Uterus (tissue), 4 donors: ENCODE data around the gene DXO. TPM values are rescaled to one million over a fixed set of nuclear protein-coding genes. Genes with fewer than 3 reads are reported as not detected.
"Not testable (repeated sequence)": the region's sequence is repeated elsewhere in the genome, so short reads cannot be mapped to it uniquely, and the experiment has no call there.

Source experiments
- DNase-seq, 2 donors: peaks; one replicate each; pipeline ENCODE4 v3.0.0-alpha.2; 2019 to 2020
- H3K27ac ChIP-seq, 2 donors: fragments of 200-600 bp; sonication (generic); 1 replicate in 1 of 2; 2 replicates in 1 of 2; pipeline ENCODE4 v1.5.1; 2016 to 2018
- H3K27me3 ChIP-seq, 2 donors: fragments of 200-600 bp; sonication (generic); one replicate each; pipeline ENCODE4 v1.5.1; 2018 to 2019; ENCODE audit warnings: control low read depth in 1 of 2
- H3K36me3 ChIP-seq, 2 donors: fragments of 200-600 bp; sonication (generic); one replicate each; pipeline ENCODE4 v1.5.1; 2019; ENCODE audit warnings: control low read depth in 1 of 2
- H3K4me1 ChIP-seq, 2 donors: fragments of 200-600 bp; sonication (generic); one replicate each; pipeline ENCODE4 v1.5.1; 2018 to 2019; ENCODE audit warnings: control low read depth in 1 of 2
- H3K4me3 ChIP-seq, 2 donors: fragments of 200-600 bp; sonication (generic); 1 replicate in 1 of 2; 2 replicates in 1 of 2; pipeline ENCODE4 v1.5.1; 2018 to 2019; ENCODE audit warnings: mild to moderate bottlenecking in 1 of 2
- H3K9me3 ChIP-seq, 2 donors: fragments of 200-600 bp; sonication (generic); one replicate each; pipeline ENCODE4 v1.5.1; 2019; ENCODE audit warnings: control low read depth in 1 of 2
- intact Hi-C: fragments of 100-400 bp; cut with DNase I; formaldehyde crosslinking; loops from one replicate; pipeline ENCODE4 v1.15.1; 2023; ENCODE audit warnings: low total_unique reads
- total RNA-seq, 4 donors: library from RNA; depleted of rRNA in 3 of 4; stranded (reverse); fragments of >200 nt in 3 of 4; gene quantifications; one replicate each; pipeline versions ENCODE4 v1.1.0 to v1.2.4, GENCODE V29; 2014 to 2023
- donor health status: DM: yes; HTN: yes; CAD: no.

The DXO gene
- total RNA-seq, 4 donors from 2014 or later, result 10.0 to 36.6 (median 14.7) TPM

GRCh38 chr6:32004864-32005537 lies 33.1 kb upstream of the DXO start:
- H3K36me3 ChIP-seq, H3K4me1 ChIP-seq, H3K9me3 ChIP-seq, intact Hi-C loops, H3K27ac ChIP-seq, DNase-seq, H3K27me3 ChIP-seq, H3K4me3 ChIP-seq: not testable (repeated sequence)

GRCh38 chr6:32004393-32004792 lies 32.5 kb upstream of the DXO start:
- H3K4me1 ChIP-seq, H3K27me3 ChIP-seq, H3K36me3 ChIP-seq, DNase-seq, H3K4me3 ChIP-seq, H3K9me3 ChIP-seq, intact Hi-C loops, H3K27ac ChIP-seq: not testable (repeated sequence)

DNA sequence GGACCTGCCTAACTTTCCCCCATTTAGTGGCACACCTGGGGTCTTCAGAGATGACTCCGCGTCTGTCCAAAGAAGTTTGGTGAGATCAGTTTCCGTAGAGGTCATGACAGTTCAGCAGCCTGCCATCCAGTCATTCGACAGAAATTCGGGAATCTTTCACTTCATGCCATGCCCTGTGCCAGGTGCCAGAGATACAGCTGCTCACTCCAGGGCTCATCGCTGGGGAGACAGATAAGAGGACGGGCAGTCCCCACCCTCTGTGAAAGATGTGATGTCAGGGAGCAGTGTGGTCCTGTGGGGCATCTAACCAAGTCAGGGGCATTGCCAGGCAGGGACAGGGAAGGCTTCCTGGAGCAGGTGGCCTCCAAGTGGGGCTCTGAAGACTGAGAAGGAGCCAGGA lies 31.4 kb upstream of the DXO start:
- H3K4me1 ChIP-seq, intact Hi-C loops, H3K9me3 ChIP-seq, DNase-seq, H3K36me3 ChIP-seq, H3K27me3 ChIP-seq, H3K4me3 ChIP-seq, H3K27ac ChIP-seq: not testable (repeated sequence)

DNA sequence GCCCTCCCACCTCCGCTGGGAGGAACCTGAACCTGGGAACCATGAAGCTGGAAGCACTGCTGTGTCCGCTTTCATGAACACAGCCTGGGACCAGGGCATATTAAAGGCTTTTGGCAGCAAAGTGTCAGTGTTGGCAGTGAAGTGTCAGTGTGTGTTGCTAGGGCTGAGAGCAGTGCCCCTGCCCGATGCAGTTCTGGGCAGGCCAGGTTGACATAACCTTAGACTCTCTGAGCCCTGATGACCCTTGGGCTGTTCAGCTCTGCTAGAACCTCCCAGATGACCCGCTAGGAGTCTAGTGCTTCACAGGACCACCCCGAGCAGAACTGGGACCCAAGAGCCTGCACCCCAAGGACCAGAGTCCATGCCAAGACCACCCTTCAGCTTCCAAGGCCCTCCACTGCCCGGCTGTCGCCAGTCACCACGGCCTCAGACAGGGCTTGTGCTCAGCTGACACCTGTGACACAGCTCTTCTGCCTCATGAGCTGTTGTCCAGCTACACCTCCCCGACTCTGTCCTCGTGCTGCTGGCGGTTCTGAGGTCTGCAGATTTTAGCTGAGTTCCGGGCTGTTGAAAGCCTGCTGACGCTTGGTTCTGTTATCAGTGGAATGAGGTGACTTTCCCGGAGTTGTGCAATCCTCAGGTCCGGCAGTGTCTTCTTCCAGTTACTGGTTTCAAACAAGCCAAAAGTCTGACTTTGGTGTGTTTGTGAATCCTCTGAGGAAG lies 30.8 kb upstream of the DXO start:
- H3K9me3 ChIP-seq, H3K27me3 ChIP-seq, H3K4me1 ChIP-seq, DNase-seq, H3K27ac ChIP-seq, intact Hi-C loops, H3K4me3 ChIP-seq, H3K36me3 ChIP-seq: not testable (repeated sequence)

GRCh38 chr6:31996385-31996784 lies 24.4 kb upstream of the DXO start:
- intact Hi-C loops, H3K4me1 ChIP-seq, H3K9me3 ChIP-seq, H3K27me3 ChIP-seq, H3K4me3 ChIP-seq, DNase-seq, H3K36me3 ChIP-seq, H3K27ac ChIP-seq: not testable (repeated sequence)

DNA sequence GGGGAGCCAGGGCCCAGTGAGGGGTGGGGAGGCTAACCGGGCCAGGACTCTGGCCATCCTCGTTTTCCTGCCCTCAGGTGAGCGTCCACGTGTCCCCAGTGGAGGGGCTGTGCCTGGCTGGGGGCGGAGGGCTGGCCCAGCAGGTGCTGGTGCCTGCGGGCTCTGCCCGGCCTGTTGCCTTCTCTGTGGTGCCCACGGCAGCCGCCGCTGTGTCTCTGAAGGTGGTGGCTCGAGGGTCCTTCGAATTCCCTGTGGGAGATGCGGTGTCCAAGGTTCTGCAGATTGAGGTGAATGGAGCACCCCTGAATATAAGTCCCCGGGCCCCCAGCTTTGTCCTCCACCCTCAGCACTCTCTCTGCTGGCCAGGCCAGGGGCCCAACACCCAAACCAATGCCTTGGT lies 22.5 kb upstream of the DXO start:
- intact Hi-C loops, H3K4me3 ChIP-seq, H3K9me3 ChIP-seq, H3K27me3 ChIP-seq, H3K27ac ChIP-seq, DNase-seq, H3K36me3 ChIP-seq, H3K4me1 ChIP-seq: not testable (repeated sequence)

- DNase-seq, intact Hi-C loops, H3K4me3 ChIP-seq, H3K27ac ChIP-seq, H3K27me3 ChIP-seq, H3K9me3 ChIP-seq, H3K36me3 ChIP-seq, H3K4me1 ChIP-seq: not testable (repeated sequence)
Measured at GRCh38 chr6:31989363-31989762, 17.4 kb upstream of the DXO start.

- DNase-seq, intact Hi-C loops, H3K27ac ChIP-seq, H3K36me3 ChIP-seq, H3K4me1 ChIP-seq, H3K9me3 ChIP-seq, H3K27me3 ChIP-seq, H3K4me3 ChIP-seq: not testable (repeated sequence)
Measured at GRCh38 chr6:31981744-31982143, 9.8 kb upstream of the DXO start, which contains the start of gene C4A. Gene C4A (plus strand): TSS chr6:31982057. CDS start chr6:31982108, 51 bp downstream.

DNA sequence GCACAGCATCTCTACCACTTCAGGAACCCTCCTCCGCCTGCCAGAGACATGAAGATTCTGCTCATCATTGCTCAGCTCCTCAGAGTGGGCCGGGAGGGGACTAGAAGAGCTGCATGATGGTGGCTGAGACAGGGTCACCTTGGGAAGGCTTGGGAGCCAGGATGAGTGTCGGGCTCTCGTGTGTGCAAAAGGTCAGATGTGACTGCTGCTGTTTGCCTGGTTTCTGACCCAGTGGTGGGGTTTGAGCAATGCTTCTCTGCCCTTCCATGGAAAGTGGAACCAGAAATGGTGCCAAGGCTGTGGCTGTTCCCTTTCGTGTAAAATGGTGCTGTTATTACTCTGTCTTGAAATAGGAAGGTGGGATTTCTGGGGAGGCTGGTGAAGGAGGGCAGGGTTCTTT lies 9.1 kb upstream of the DXO start:
- H3K27me3 ChIP-seq, H3K4me1 ChIP-seq, H3K9me3 ChIP-seq, H3K36me3 ChIP-seq, intact Hi-C loops, H3K27ac ChIP-seq, DNase-seq, H3K4me3 ChIP-seq: not testable (repeated sequence)

- intact Hi-C loops, H3K27ac ChIP-seq, H3K27me3 ChIP-seq, H3K4me3 ChIP-seq, H3K4me1 ChIP-seq, DNase-seq, H3K36me3 ChIP-seq, H3K9me3 ChIP-seq: not testable (repeated sequence)
Measured at GRCh38 chr6:31980195-31980876, 8.4 kb upstream of the DXO start.
